CD4-positive, alpha-beta T cell treated with Interferon gamma for 1 hour (primary cell): ENCODE measurements around the gene ATP13A3.
"Not testable (repeated sequence)": the region's sequence is repeated elsewhere in the genome, so short reads cannot be mapped to it uniquely, and the experiment has no call there.

Experiments used
- DNase-seq: peaks from one replicate; pipeline ENCODE4 v3.0.0-alpha.2; 2020

Gene ATP13A3

DNA sequence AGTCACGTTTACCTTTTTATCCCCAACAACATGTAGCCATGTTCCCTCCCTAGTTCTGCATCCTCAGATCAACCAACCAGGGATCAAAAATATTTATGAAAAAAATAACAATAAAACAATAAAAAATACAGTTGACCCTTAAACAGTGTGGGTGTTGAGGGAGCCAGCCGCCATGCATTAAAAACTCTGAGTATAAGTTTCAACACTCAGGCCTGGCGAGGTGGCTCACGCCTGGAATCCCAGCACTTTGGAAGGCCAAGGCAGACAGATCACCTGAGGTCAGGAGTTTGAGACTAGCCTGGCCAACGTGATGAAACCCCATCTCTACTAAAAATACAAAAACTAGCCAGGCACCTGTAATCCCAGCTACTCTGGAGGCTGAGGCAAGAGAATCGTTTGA is 12.7 kb upstream of the ATP13A3 start:
- not testable (repeated sequence) for DNase-seq

DNA sequence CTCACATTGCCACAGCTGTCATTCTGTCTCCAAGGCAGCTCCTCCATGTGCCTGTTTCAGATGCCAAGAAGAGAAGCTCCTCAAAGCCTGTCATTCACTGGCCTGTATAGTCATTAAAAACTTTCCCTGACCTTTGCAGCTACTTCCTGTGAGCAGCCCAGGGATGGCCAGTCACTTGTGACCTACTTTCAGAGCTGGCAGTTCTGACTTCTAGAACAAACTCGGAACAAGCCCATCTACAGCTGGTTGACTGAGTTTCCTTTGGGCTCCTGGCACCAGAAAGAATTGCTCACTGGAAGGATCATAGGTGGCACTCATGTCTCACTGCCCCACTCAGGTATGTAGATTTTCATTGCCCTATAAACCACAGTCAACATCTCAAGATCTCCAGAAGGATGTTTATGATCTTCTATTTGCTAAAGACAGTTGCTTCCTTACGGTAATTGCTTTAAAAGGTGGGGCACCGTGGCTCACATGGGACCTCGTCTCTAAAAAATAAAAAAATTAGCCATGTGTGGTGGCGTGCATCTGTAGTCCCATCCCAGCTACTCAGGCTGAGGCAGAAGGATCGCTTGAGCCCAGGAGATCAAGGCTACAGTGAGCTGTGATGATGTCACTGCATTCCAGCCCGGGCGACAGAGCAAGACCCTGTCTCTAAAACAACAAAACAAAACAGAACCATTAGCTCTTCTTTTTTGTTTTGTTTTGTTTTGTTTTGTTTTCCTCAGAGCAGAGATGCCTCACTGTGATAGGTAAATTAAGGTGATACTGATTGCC is 11.2 kb upstream of the ATP13A3 start:
- peak; percentile 18 for DNase-seq

DNA sequence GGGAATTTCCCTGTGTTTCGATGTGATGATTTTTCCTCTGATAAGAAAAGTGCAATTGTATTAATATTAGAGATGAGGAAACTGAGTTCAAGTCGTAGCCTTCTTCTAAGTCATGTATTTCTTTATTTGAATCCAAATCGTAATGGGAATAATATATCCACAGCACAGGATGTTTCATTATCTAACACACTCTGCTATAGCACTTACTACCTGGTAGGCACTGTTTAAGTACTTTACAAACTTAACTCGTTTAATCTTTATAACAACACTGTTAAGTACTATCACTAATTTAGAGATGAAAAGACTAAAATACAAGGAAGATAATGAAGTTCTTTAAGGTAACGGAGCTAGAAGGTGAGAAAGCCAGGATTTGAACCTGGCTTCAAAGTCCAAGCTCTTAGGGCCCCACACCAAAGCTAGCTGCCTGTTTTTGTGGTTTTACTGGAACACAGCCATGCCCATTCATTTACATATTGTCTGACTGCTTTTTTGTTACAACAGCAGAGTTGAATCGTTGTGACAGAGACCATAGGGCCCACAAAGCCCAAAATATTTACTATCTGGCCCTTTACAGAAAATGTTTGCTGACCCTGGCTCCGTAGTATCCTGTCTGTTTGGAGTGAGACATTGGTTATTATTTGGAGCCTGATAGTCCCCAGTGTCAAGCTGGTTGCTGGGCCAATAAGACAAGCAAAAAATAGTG is 9.6 kb upstream of the ATP13A3 start:
- DNase-seq, result no peak

DNA sequence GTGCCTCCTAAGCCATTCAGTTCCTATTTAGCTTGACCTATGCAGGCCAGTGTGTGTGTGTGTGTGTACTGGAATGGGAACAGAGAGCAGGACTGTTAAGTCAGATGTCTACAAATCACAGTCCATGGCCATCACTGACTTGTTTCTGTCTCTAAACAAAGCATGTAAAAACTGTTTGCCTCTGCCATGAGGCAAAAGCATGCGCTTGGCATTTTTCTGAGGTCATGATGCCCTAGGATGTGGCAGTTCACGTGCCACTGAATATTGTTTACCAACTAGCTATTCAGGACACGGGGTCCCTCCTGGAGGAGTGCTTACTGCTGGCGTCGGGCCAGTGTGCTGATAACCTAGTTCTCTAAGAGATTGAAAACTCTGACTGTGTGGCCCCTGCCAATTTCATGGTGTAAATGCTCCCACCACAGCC is 8.2 kb upstream of the ATP13A3 start:
- DNase-seq, result no peak

DNA sequence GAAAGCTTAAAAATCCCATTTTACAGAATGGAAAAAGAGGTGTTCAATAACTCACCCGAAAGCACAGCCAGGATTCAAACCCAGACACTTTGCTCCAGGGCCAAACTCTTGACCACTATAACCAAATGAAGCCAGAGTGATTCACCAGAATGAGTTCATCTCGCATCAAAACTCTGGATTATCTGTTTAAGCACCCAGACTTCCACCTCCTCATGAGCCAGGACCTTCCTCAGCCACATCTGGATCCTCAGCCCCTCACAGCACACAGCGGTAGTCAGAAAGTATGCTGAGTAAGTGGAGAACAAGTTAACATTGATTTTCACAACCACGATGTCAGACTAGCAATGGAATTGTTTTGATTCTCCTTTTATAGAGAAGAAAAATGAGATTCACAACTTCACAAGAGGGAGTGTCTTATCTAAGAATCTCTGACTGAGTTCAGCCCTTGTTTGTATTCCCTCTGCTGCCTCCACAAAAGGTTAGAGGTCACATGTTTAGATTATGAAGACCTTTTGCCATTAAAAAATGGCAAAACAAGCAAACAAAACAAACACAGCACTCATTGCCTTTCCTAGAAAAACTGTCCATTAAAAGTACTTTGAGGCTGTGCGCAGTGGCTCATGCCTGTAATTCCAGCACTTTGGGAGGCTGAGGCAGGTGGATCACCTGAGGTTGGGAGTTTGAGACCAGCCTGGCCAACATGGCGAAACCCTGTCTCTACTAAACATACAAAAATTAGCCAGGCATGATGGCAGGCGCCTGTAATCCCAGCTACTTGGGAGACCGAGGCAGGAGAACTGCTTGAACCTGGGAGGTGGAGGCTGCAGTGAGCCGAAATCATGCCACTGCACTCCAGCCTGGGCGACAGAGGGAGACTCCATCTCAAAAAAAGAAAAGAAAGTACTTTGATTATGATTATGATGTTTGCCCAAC is 7.5 kb upstream of the ATP13A3 start:
- DNase-seq, result not testable (repeated sequence)

DNA sequence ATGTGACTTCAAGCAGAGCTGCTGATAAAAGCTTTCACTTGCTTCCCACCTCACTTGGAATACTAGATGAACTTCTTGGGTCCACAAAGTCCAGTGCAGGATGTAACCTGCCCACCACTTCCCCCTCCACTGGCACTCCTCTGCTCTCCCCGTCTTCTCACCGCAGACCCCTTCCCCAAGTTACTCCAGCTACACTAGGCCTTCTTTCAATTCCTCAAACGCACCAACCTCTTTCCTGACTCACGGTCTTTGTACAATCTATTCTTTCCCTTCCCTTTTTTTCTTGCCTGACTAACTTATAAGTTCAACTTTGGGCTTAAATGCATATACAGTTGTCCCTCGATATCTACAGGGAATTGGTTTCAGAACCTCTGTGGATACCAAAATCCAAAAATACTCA is 5.2 kb upstream of the ATP13A3 start:
- peak; percentile 21 for DNase-seq

DNA sequence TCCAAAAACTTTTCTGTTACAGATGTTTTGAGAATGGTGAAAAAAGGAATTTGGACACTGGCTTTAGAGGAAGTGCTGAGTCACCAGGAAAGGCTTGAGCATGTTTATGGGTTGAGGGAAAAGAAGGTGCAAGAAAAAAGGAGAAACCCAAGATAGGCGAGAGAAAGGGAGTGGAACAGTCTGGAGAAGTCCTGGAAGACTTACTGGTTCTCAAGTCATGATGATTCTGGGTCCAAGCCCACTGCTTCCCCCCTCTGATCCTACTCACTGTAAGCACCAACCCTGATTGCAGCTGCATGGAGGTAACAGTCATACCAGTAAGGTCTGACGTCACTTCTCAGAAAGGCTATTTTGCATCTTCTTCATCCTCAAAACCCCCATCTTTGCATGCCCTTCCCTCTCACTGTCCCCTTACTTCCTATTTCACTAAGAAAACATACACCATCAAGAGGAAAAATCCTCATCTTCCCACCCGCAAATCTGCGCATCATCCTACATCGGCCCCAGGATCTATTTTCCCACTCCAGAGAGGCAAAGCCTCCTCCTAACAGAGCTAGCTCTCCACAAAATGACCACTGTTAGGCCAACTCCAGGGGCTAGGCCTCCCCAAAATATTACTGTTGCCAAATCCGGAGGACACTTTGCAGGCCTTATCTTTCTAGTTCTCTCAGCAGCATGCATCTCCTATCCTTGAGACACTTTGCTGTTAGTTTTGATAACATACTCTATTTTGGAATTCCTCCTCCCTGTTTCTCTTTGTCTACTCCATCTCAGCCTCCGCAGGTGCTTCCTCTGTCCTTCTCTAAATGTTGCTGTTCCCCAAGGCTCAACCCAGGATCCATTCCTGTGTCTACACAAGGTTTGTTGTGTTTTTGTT is 3.2 kb upstream of the ATP13A3 start:
- DNase-seq, result peak; percentile 30

DNA sequence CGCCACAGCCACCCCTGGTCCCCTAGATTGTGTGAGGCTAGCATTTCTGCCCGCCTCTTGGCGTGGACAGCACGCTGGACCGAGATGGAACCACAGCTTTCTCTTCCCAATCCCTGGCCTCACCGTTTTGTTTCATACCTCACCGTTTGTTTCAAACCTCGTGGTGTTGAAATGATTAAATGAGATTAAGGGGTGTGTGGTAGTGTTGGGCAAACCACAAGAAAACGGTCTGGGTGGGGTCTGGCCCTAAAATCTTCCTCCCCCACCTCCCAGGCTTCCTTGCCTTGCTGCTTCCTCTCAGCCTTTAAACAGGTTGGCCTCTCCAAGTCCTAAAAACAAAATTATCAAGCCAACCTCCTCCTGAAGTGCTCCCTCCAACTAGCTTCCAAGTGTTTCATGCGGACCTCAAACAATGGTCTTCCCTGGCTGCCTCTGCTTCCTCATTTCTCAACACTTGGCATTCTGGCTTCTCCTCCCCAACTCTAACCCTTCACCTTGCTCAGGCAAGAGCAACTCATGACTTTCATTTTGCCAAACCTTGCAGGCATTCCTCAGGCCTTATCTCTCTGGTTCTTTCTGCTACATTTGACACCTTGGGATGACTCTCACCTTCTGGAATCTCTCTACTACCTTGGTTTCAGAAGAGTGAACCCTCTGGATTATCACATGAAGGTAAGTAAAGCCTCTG is 1.4 kb upstream of the ATP13A3 start:
- no peak for DNase-seq

DNA sequence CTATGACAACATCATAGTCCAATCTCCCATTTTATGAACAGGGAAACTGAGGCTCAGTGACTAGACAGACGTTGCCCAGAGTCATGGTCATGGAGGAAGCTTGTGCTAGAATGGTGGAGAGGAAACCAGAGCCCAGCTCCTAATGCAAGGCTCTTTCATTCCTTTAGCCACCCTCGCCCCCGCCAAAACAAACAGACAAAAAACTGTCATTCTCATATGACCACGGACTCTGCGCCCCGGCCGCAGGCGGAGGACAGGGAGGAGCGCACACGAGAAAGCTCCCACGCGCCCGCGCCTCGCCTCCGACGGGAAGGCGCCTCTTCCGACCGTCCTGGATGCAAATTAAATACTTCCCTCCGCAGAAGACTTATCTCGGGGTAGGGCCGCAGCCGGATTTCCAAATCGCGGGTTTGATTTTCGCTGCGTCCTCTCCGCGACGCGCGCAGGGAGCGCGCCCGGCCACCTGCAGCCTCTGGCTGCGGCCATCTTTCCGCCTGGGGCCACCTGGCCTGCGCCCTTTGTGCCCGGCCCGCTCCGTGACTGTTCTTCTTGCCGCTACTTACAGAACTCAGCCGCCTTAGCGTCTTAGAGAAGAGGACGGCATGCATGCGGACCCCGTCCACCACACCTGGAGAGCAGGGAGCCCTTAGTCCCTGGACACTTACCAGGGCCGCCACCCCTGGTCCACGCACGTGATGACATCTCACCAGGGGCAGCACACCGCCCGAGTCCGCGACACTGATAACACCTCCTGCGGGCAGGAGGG is 670 bp upstream of the ATP13A3 start:
- DNase-seq, result peak; percentile 32

DNA sequence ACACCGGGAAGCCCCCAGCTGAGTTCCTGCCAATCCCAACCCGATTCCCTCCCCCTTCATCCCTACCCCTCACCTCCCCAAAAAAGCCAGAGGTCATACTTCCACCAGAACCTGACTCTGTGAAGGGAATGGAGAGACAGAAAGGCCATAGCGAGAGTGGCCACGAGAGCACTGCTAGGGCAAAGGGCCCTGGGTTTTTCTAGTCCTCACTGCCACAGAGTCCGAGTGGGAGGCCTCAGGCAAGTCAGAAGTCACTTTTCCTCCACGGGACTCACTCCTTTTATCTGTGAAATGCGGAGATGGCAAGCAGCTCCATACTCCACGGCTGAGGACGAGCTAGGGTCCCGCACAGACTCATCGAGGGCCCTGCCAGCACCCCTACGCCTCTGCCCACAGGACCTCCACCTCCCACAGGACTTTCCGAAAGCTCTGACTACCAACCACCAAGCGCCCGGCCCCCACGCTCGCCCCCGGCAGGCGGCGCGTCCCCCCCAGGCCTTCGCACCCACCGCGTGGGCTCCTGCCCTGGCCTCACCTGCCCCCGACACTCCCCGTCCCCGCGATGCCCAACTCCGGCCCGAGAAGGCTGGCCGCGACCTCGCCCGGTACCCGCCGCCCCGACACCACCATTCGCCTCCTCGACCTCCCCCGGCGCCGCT is 792 bp downstream of the ATP13A3 start:
- DNase-seq, result peak; percentile 66

DNA sequence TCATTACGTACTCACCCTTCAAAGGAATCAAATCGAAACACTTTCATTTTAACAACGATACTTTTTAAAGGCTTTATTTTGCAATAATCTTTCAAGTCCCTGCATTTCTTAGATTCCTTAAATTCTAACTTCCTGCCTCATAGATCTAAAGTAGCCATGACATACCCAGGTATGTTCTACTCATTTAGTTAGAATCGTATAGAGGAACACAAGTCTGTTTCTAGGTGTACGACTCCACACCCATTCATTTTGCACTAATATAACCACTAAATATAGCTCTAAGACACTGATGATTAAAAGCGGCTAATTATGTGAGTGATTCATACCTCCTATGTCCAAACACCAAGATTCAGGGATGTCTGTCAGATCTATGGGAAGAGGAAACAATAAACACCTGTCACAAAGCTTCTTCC is 1.3 kb downstream of the ATP13A3 start:
- no peak for DNase-seq

DNA sequence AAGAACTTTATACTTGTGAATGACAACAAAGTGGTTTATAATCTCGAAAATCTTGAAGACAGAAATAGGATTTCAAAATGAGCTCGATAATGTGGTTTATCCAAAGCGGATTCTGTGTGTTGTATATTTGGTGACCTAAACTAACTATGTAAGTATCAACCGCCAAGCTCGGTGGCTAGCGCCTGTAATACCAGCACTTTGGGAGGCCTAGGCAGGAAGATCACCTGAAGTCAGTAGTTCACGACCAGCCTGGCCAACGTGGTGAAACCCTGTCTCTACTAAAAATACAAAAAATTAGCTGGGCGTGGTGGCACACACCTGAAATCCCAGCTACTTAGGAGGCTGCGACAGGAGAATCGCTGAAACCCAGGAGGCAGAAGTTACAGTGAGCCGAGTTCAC is 2.2 kb downstream of the ATP13A3 start:
- DNase-seq, result no peak

DNA sequence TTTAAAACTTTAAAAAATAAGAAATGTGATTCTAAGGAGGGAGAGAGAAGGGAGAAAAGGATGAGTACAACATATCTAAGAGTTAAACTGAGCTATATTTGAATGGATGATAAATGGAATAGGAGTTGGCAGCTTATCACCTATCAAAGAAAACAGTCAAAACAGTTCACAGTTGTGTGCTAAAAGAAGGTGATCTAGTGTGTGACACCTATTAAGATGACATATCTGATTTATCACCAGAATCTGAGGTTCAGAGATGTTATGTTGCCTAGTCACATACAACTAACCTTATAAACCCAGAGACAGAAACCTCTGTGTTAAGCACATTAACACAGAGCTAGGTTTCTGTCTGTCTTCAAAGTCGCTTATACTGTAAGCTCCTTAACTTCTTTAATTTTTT is 3.0 kb downstream of the ATP13A3 start:
- DNase-seq, result no peak

DNA sequence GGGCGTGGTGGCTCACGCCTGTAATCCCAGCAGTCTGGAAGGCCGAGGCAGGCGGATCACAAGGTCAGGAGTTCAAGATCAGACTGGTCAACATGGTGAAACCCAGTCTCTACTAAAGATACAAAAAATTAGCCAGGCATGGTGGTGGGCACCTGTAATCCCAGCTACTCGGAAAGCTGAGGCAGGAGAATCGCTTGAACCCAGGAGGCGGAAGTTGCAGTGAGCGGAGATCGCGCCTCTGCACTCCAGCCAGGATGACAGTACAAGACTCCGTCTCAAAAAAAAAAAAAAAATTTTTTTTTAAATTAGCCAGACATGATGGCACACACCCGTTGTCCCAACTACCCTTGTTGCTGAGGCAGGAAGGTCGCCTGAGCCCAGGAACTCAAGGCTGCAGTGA is 4.0 kb downstream of the ATP13A3 start:
- DNase-seq, result not testable (repeated sequence)

DNA sequence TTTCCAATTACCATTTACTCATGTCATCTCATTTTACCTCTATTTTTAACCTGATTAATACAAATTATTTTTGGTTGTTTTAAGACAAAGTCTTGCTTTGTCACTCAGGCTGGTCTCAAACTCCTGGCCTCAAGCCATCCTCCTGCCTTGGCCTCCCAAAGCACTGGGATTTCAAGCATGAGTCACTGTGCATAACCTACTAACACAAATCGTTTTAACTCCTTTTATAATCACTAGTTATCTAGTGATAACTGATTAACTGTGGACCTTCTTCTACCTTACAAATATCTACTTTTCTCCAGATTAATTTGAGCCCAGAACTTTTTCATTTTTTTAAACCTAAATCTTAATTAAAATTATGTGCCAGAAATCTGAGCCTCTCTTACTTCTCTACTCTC is 4.6 kb downstream of the ATP13A3 start:
- DNase-seq, result no peak

DNA sequence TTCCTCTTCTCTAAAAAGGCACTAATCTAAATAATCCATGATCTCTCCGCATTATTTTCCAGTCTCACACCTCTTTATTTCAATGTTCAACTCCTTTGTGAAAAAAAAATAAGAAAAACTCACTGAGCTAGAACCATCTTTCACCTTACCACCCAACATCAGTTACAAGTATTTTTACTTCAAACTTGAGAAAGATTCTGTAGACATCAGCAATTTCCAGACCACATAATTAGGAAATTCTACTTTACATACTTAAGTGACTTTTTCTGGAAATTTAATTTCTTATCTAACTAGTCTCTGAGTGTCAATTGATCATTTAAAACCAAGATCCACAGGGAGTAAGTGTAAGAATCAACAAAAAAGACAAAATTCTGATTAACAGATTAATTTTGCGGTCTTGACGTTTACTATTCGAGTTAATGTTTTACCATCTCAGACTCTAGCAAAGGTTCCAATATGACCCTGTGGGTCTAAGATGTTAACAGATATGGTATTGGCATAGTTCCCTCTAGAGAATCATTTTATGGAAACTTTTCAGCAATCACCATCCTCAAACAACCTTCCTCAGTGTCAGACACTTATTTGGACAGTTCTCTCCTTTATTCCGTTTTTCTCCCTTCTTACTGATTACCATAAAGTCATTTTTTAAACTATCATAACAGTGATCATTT is 5.1 kb downstream of the ATP13A3 start:
- DNase-seq, result no peak

DNA sequence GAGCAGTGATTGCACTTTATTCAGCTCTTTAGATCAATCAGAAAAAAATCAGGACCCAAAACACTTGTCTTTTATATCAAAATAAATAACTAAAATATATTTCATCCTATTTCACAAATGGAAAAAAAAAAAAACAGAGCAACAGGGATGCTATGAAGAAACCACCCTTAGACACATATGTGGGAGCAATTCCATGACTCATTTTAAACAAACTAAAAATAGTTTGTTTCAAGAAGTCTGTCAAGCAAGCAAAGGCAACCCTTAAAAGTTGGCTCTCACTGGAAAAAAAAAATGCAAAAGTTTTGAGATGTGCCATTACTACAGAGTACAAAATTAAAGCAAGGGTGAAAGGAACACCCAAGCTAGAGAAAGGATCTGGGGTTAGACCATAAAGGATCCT is 5.7 kb downstream of the ATP13A3 start:
- no peak for DNase-seq

DNA sequence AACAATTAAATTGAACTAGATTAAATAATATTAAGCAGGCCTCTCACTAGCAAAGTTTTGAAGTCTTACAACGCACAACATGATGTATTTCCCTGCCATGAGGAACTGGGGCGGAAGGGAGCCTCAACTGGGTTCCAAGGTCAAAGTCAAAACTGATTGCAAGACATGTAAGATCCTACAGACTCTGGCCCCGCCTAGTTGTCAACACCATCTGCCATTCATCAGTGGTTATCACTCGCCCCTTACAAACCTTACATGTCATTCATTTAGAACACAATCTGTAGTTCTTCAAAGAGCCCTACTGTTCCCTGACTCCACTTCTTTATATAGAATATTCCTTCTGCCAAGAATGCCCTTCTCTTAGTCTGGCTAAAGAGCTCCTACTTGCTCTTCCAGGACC is 10.0 kb downstream of the ATP13A3 start:
- no peak for DNase-seq

DNA sequence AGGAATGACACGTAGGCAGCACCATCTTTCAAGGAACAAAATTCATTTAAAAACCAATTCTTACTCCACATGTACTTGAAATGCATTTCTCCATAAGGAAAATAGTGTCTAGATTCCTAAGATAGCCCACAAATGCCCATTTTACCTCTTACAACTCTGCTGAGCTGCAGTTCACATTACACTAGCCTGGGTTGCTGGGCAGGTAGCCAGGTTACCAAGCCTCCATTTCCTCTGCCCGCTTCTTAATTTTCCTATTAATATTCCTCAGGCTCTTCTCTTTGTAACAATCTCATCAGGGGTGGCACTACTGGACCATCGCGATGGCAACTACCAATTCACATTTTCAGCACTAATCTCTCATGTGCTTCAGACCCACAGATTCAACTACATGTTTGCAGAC is 10.8 kb downstream of the ATP13A3 start:
- DNase-seq, result no peak
